Mesenchymal stem cell (in vitro differentiated cells and primary cell): ENCODE measurements around the gene CLOCK.

Experiments used
- DNase-seq: peaks from one replicate; pipeline ENCODE4 v3.0.0-alpha.2; 2013
- H2AFZ ChIP-seq: one replicate; pipeline ENCODE4 v1.6.1; 2013; ENCODE audit warnings: low read depth, mild to moderate bottlenecking, control low read depth, inconsistent platforms, low read length, moderate library complexity
- H2AK5ac ChIP-seq: 2 replicates; pipeline ENCODE4 v1.6.1; 2013; ENCODE audit warnings: low read length, moderate library complexity, mild to moderate bottlenecking, inconsistent platforms; ENCODE audit not compliant: severe bottlenecking
- H2BK120ac ChIP-seq: one replicate; pipeline ENCODE4 v1.6.1; 2013; ENCODE audit warnings: low read depth, mild to moderate bottlenecking, inconsistent platforms, low read length, moderate library complexity
- H2BK12ac ChIP-seq, 2 experiments: one replicate each; pipeline ENCODE4 v1.6.1; 2013; ENCODE audit warnings: inconsistent platforms in 2 of 2, low read length in 2 of 2, mild to moderate bottlenecking in 2 of 2, moderate library complexity in 2 of 2, control low read depth in 1 of 2
- H2BK15ac ChIP-seq: one replicate; pipeline ENCODE4 v1.6.1; 2013; ENCODE audit warnings: mild to moderate bottlenecking, low read depth, inconsistent platforms; ENCODE audit not compliant: poor library complexity, severe bottlenecking
- H2BK5ac ChIP-seq: 2 replicates; pipeline ENCODE4 v1.6.1; 2013; ENCODE audit warnings: low read depth, mild to moderate bottlenecking, low read length, control low read depth, inconsistent platforms; ENCODE audit not compliant: poor library complexity, severe bottlenecking
- H3K14ac ChIP-seq, 2 experiments: one replicate each; pipeline ENCODE4 v1.6.1; 2013; ENCODE audit warnings: inconsistent platforms in 2 of 2, low read length in 2 of 2, control low read depth in 1 of 2, mild to moderate bottlenecking in 1 of 2, moderate library complexity in 1 of 2
- H3K18ac ChIP-seq, 2 experiments: one replicate each; pipeline ENCODE4 v1.6.1; 2013; ENCODE audit warnings: inconsistent platforms in 2 of 2, low read length in 2 of 2, control low read depth in 1 of 2, low read depth in 1 of 2, mild to moderate bottlenecking in 1 of 2
- H3K23ac ChIP-seq, 2 experiments: one replicate each; pipeline ENCODE4 v1.6.1; 2013; ENCODE audit warnings: inconsistent platforms in 2 of 2, low read length in 2 of 2, mild to moderate bottlenecking in 2 of 2, moderate library complexity in 2 of 2, control low read depth in 1 of 2
- H3K27ac ChIP-seq: 2 replicates; pipeline ENCODE4 v1.5.1; 2013; ENCODE audit warnings: mild to moderate bottlenecking, moderate library complexity, low read length, control low read depth, inconsistent platforms; ENCODE audit not compliant: poor library complexity, severe bottlenecking
- H3K27me3 ChIP-seq, 2 experiments: 2 replicates each; pipeline versions ENCODE4 v1.6.1 to v1.7.0; 2013; ENCODE audit warnings: low read length in 2 of 2, mild to moderate bottlenecking in 2 of 2, moderate library complexity in 2 of 2, control low read depth in 1 of 2, inconsistent platforms in 1 of 2; ENCODE audit not compliant: control insufficient read depth in 1 of 2, insufficient read depth in 1 of 2
- H3K36me3 ChIP-seq, 2 experiments: 2 replicates each; pipeline versions ENCODE4 v1.6.1 to v1.7.0; 2013; ENCODE audit warnings: low read length in 2 of 2, control low read depth in 1 of 2, inconsistent platforms in 1 of 2, low read depth in 1 of 2, mild to moderate bottlenecking in 1 of 2; ENCODE audit not compliant: insufficient read depth in 2 of 2, control insufficient read depth in 1 of 2
- H3K4ac ChIP-seq, 2 experiments: one replicate each; pipeline ENCODE4 v1.6.1; 2013; ENCODE audit warnings: inconsistent platforms in 2 of 2, low read length in 2 of 2, mild to moderate bottlenecking in 2 of 2, moderate library complexity in 2 of 2, control low read depth in 1 of 2, low read depth in 1 of 2
- H3K4me1 ChIP-seq: 2 replicates; pipeline ENCODE4 v1.6.1; 2013; ENCODE audit warnings: low read depth, low read length, control low read depth; ENCODE audit not compliant: control insufficient read depth, insufficient read depth
- H3K4me2 ChIP-seq: 2 replicates; pipeline ENCODE4 v1.6.1; 2013; ENCODE audit warnings: low read length, mild to moderate bottlenecking, inconsistent platforms; ENCODE audit not compliant: poor library complexity, severe bottlenecking
- H3K4me3 ChIP-seq, 2 experiments: 2 replicates each; pipeline versions ENCODE4 v1.5.1 to v1.7.0; 2013; ENCODE audit warnings: low read length in 2 of 2, mild to moderate bottlenecking in 2 of 2, control low read depth in 1 of 2, low read depth in 1 of 2; ENCODE audit not compliant: insufficient read depth in 1 of 2
- H3K79me1 ChIP-seq: replicated peaks from 2 replicates; pipeline ENCODE4 v1.6.1; 2013; ENCODE audit warnings: mild to moderate bottlenecking, control low read depth, low read length, inconsistent platforms; ENCODE audit not compliant: poor library complexity, severe bottlenecking
- H3K9ac ChIP-seq: 2 replicates; pipeline ENCODE4 v1.7.0; 2013; ENCODE audit warnings: mild to moderate bottlenecking, low read length, moderate library complexity
- H3K9me3 ChIP-seq: 2 replicates; pipeline ENCODE4 v1.7.0; 2013; ENCODE audit warnings: mild to moderate bottlenecking, low read length; ENCODE audit not compliant: control insufficient read depth
- H4K8ac ChIP-seq: one replicate; pipeline ENCODE4 v1.6.1; 2013; ENCODE audit warnings: inconsistent platforms, mild to moderate bottlenecking, low read length, moderate library complexity
- H4K91ac ChIP-seq: one replicate; pipeline ENCODE4 v1.6.1; 2013; ENCODE audit warnings: mild to moderate bottlenecking, low read length, inconsistent platforms
- WGBS: methylation state at CpG from one replicate; pipeline ENCODE4 v1.1.7; 2013; ENCODE audit warnings: mixed read lengths; 5-methylcytosine and 5-hydroxymethylcytosine counted together

The CLOCK gene

GRCh38 chr4:55458611-55459010, 88.1 kb downstream of the CLOCK start:
- Histone ChIP-seq H3K36me3 (peaks cover 3 to 30% of the 10 kb centered on the region in 2 experiments), H3K18ac (no peak overlapping the region), H3K27ac (no peak overlapping the region), H4K8ac (no peak overlapping the region), H3K4me1 (no peaks in the 10 kb centered on the region), H2BK12ac (no peak overlapping the region), H4K91ac (no peak overlapping the region), H3K14ac (no peak overlapping the region), H3K4me3 (no peak overlapping the region), H3K9me3 (no peaks in the 10 kb centered on the region), H2BK120ac (no peak overlapping the region), H3K79me1 (peaks cover 4% of the 10 kb centered on the region), H3K23ac (no peak overlapping the region), H3K4ac (no peak overlapping the region), H3K27me3 (no peaks in the 10 kb centered on the region), H3K4me2 (no peak overlapping the region), H2BK5ac (no peak overlapping the region), H2AFZ (no peak overlapping the region), H2AK5ac (no peak overlapping the region), H2BK15ac (no peak overlapping the region), H3K9ac (peak overlapping the region; percentile 59)
- no peak for DNase-seq
- 100% methylated on average over 1 of the region's 2 CpGs for WGBS

- Histone ChIP-seq H3K79me1 (peaks cover 4% of the 10 kb centered on the region), H2AK5ac (no peak overlapping the region), H2AFZ (no peak overlapping the region), H3K36me3 (peaks cover 3 to 35% of the 10 kb centered on the region in 2 experiments), H4K91ac (no peak overlapping the region), H2BK120ac (no peak overlapping the region), H2BK15ac (no peak overlapping the region), H3K4me1 (no peaks in the 10 kb centered on the region), H3K14ac (no peak overlapping the region), H3K27ac (no peak overlapping the region), H3K23ac (no peak overlapping the region), H3K9me3 (no peaks in the 10 kb centered on the region), H3K4ac (no peak overlapping the region), H2BK12ac (no peak overlapping the region), H2BK5ac (no peak overlapping the region), H3K9ac (peak overlapping the region; percentile 59), H3K4me3 (no peak overlapping the region), H3K18ac (no peak overlapping the region), H3K27me3 (no peaks in the 10 kb centered on the region), H3K4me2 (no peak overlapping the region), H4K8ac (no peak overlapping the region)
- 84% methylated on average over 2 of the region's 5 CpGs for WGBS
- DNase-seq, result no peak
Observed at GRCh38 chr4:55458164-55458563, 88.5 kb downstream of the CLOCK start.

GRCh38 chr4:55450566-55450965, 96.1 kb downstream of the CLOCK start:
- Histone ChIP-seq H3K18ac (no peak overlapping the region), H3K4me1 (peaks cover 5% of the 10 kb centered on the region), H3K4me3 (no peak overlapping the region), H3K4me2 (no peak overlapping the region), H2AFZ (no peak overlapping the region), H3K9ac (no peak overlapping the region), H2BK5ac (no peak overlapping the region), H2BK15ac (no peak overlapping the region), H3K9me3 (no peaks in the 10 kb centered on the region), H3K14ac (no peak overlapping the region), H3K27me3 (no peaks in the 10 kb centered on the region), H4K8ac (no peak overlapping the region), H2BK12ac (no peak overlapping the region), H3K23ac (no peak overlapping the region), H3K4ac (no peak overlapping the region), H3K27ac (peak overlapping the region; percentile 35), H2AK5ac (no peak overlapping the region), H4K91ac (no peak overlapping the region), H3K79me1 (peaks cover 4% of the 10 kb centered on the region), H2BK120ac (no peak overlapping the region), H3K36me3 (peaks cover 3 to 67% of the 10 kb centered on the region in 2 experiments)
- 84% methylated on average over 8 of the region's 8 CpGs for WGBS
- no peak for DNase-seq

- no peak overlapping the region for H3K23ac ChIP-seq
- H3K79me1 ChIP-seq, result peaks cover 2% of the 10 kb centered on the region
- H2AK5ac ChIP-seq, result no peak overlapping the region
- no peak overlapping the region for H3K4ac ChIP-seq
- no peak overlapping the region for H2BK12ac ChIP-seq
- H3K9ac ChIP-seq, result no peak overlapping the region
- peaks cover 8% of the 10 kb centered on the region for H3K4me1 ChIP-seq
- H3K27ac ChIP-seq, result peak overlapping the region; percentile 69
- H3K36me3 ChIP-seq, result peaks cover 3 to 63% of the 10 kb centered on the region in 2 experiments
- peak; percentile 45 for DNase-seq
- H2AFZ ChIP-seq, result no peak overlapping the region
- H4K8ac ChIP-seq, result no peak overlapping the region
- H3K27me3 ChIP-seq, result no peaks in the 10 kb centered on the region
- no peaks in the 10 kb centered on the region for H3K9me3 ChIP-seq
- H2BK120ac ChIP-seq, result no peak overlapping the region
- H3K4me2 ChIP-seq, result no peak overlapping the region
- H2BK5ac ChIP-seq, result no peak overlapping the region
- no peak overlapping the region for H3K14ac ChIP-seq
- no peak overlapping the region for H3K18ac ChIP-seq
- no peak overlapping the region for H2BK15ac ChIP-seq
- no CpG with 5 or more reads among the region's 1 CpG for WGBS
- H3K4me3 ChIP-seq, result no peak overlapping the region
- no peak overlapping the region for H4K91ac ChIP-seq
Observed at GRCh38 chr4:55447831-55448230, 98.9 kb downstream of the CLOCK start.
